K562 (cell line): ENCODE results near the gene GBX1. TPM values are rescaled to one million over a fixed set of nuclear protein-coding genes. Genes with fewer than 3 reads are reported as not detected.
A peak's percentile ranks its signal among the peaks of the same experiment; 100 is the strongest.

Source experiments
- ATAC-seq: fragments of 200-7000 bp; cut with Tn5 transposase; 3 replicates; pipeline ENCODE4 v1.9.1; 2020; ENCODE audit warnings: moderate library complexity
- BruUV-seq: library from RNA; stranded (reverse); fragments of 400-500 nt; replicated peaks from 2 replicates; lab custom pipeline; 2021; lab: Mats Ljungman, UMichigan
- CTCF ChIA-PET: fragments of 300-600 bp; formaldehyde crosslinking; extraction: SDS; loops from one replicate; lab custom pipeline; 2021; ENCODE audit warnings: low intra/inter-chr PET ratio; lab: Yijun Ruan, JAX
- POLR2A ChIA-PET: fragments of 300-600, 350-650 bp; sonication (Branson Sonifier 250); formaldehyde crosslinking; extraction: SDS; loops from one replicate; lab custom pipeline; 2021; ENCODE audit warnings: antibody characterized with exemption, inconsistent platforms; lab: Yijun Ruan, JAX
- DNase-seq, 4 experiments: peaks; one replicate each; pipeline versions ENCODE4 v3.0.0 to v3.0.0-alpha.2; 2011 to 2018; ENCODE audit warnings: low spot score in 3 of 4, mixed read lengths in 3 of 4; ENCODE audit errors: extremely low read depth in 1 of 4
- FAIRE-seq: peaks from 2 replicates; lab custom pipeline; 2011; peaks lifted over from hg19 to GRCh38; lab: Jason Lieb, UNC
- H2AFZ ChIP-seq: 2 replicates; pipeline ENCODE4 v1.6.0; 2011; ENCODE audit warnings: low read depth, low read length, control low read depth, inconsistent platforms
- H3K27ac ChIP-seq: fragments of 200-600 bp; 3 replicates; pipeline ENCODE4 v1.8.0; 2011; ENCODE audit warnings: low read depth, mild to moderate bottlenecking, control low read depth, inconsistent platforms, low read length, moderate library complexity, mixed read lengths; ENCODE audit errors: extremely low read depth
- H3K27me3 ChIP-seq, 2 experiments: fragments of 300-600 bp in 1 of 2; 2 replicates in 1 of 2; 3 replicates in 1 of 2; pipeline versions ENCODE4 v1.6.0 to v1.8.0; 2011; ENCODE audit warnings: inconsistent platforms in 2 of 2, low read length in 2 of 2, mild to moderate bottlenecking in 1 of 2, mixed read lengths in 1 of 2, moderate library complexity in 1 of 2; ENCODE audit not compliant: control insufficient read depth in 2 of 2, insufficient read depth in 2 of 2
- H3K36me3 ChIP-seq: fragments of 300-600 bp; 3 replicates; pipeline ENCODE4 v1.8.0; 2011; ENCODE audit warnings: mild to moderate bottlenecking, low read length, inconsistent platforms; ENCODE audit not compliant: control insufficient read depth, insufficient read depth
- H3K4me1 ChIP-seq, 2 experiments: fragments of 200-600 bp in 1 of 2; replicated peaks in 1 of 2; 2 replicates in 1 of 2; 3 replicates in 1 of 2; pipeline versions ENCODE4 v1.5.1 to v1.8.0; 2011; ENCODE audit warnings: inconsistent platforms in 2 of 2, low read length in 2 of 2, mild to moderate bottlenecking in 1 of 2, mixed read lengths in 1 of 2, moderate library complexity in 1 of 2; ENCODE audit not compliant: control insufficient read depth in 2 of 2, insufficient read depth in 2 of 2
- H3K4me2 ChIP-seq: 2 replicates; pipeline ENCODE4 v1.6.1; 2011; ENCODE audit warnings: low read length, control low read depth, inconsistent platforms, mixed read lengths; ENCODE audit not compliant: insufficient read depth
- H3K4me3 ChIP-seq: fragments of 200-600 bp; sonication (generic), shearing (Covaris generic); 2 replicates; pipeline ENCODE4 v1.5.1; 2016; ENCODE audit warnings: control low read depth, inconsistent platforms
- H3K79me2 ChIP-seq: fragments of 200-600 bp; 3 replicates; pipeline ENCODE4 v1.8.0; 2011; ENCODE audit warnings: low read length, inconsistent platforms; ENCODE audit not compliant: control insufficient read depth, insufficient read depth
- H3K9ac ChIP-seq, 2 experiments: 2 replicates each; pipeline versions ENCODE4 v1.6.0 to v1.6.1; 2011; ENCODE audit warnings: low read depth in 2 of 2, low read length in 2 of 2, control low read depth in 1 of 2, inconsistent platforms in 1 of 2, mild to moderate bottlenecking in 1 of 2, mixed read lengths in 1 of 2; ENCODE audit not compliant: insufficient read depth in 1 of 2
- H3K9me1 ChIP-seq: one replicate; pipeline ENCODE4 v1.6.0; 2011; ENCODE audit warnings: inconsistent platforms, mild to moderate bottlenecking, low read length, moderate library complexity; ENCODE audit not compliant: control insufficient read depth, insufficient read depth
- H3K9me3 ChIP-seq: replicated peaks from 2 replicates; pipeline ENCODE4 v1.5.1; 2011; ENCODE audit warnings: low read depth, low read length, inconsistent platforms; ENCODE audit not compliant: control insufficient read depth, insufficient read depth
- H4K20me1 ChIP-seq: replicated peaks from 2 replicates; pipeline ENCODE4 v1.6.1; 2011; ENCODE audit warnings: low read length, inconsistent platforms, mixed read lengths; ENCODE audit not compliant: control insufficient read depth, insufficient read depth
- BACH1 ChIP-seq: fragments of 200-800 bp; sonication (Bioruptor generic); IDR thresholded peaks from 2 replicates; pipeline ENCODE4 v1.6.1; 2016; ENCODE audit warnings: missing genetic modification characterization, missing compliant biosample characterization
- CC2D1A ChIP-seq: fragments of 450-650 bp; IDR thresholded peaks from 2 replicates; pipeline ENCODE4 v1.6.1; 2017; ENCODE audit warnings: mild to moderate bottlenecking
- COPS2 ChIP-seq: fragments of 450-650 bp; conservative IDR thresholded peaks from 2 replicates; pipeline ENCODE4 v1.6.1; 2016; ENCODE audit warnings: mild to moderate bottlenecking, moderate library complexity
- ETV6 ChIP-seq, 3 experiments: fragments of 150-350 bp in 1 of 3; sonication (generic) in 1 of 3; formaldehyde crosslinking in 1 of 3; IDR thresholded peaks; 2 replicates each; pipeline versions ENCODE4 v1.6.1 to v1.8.0; 2014 to 2022; ENCODE audit warnings: borderline replicate concordance in 2 of 3, low read depth in 2 of 3, antibody characterized with exemption in 1 of 3, low read length in 1 of 3, mild to moderate bottlenecking in 1 of 3, missing genetic modification reagents in 1 of 3
- HDGF ChIP-seq: fragments of 450-650 bp; IDR thresholded peaks from 2 replicates; pipeline ENCODE4 v1.6.1; 2016
- KAT8 ChIP-seq: fragments of 450-650 bp; IDR thresholded peaks from 2 replicates; pipeline ENCODE4 v1.6.1; 2016; ENCODE audit warnings: low read depth, mild to moderate bottlenecking
- KLF1 ChIP-seq: fragments of 450-650 bp; IDR thresholded peaks from 2 replicates; pipeline ENCODE4 v1.6.1; 2016; ENCODE audit warnings: missing genetic modification characterization, missing compliant biosample characterization
- KLF13 ChIP-seq: fragments of 450-650 bp; IDR thresholded peaks from 2 replicates; pipeline ENCODE4 v1.6.1; 2016; ENCODE audit warnings: missing genetic modification characterization, low read depth, mild to moderate bottlenecking, missing compliant biosample characterization, moderate library complexity, borderline replicate concordance
- KLF16 ChIP-seq: IDR thresholded peaks from 2 replicates; pipeline ENCODE4 v1.6.1; 2016; ENCODE audit warnings: antibody characterized with exemption
- NFIX ChIP-seq: fragments of 250-450 bp; sonication (Bioruptor Pico); IDR thresholded peaks from 2 replicates; pipeline ENCODE4 v1.4.0; 2020; ENCODE audit warnings: low read depth, mild to moderate bottlenecking, moderate library complexity
- NONO ChIP-seq, 2 experiments: fragments of 200-400 bp in 1 of 2; fragments of 450-650 bp in 1 of 2; formaldehyde crosslinking in 1 of 2; IDR thresholded peaks; 2 replicates each; pipeline ENCODE4 v1.6.1; 2017; ENCODE audit warnings: low read depth in 2 of 2, mild to moderate bottlenecking in 2 of 2, moderate library complexity in 2 of 2, low read length in 1 of 2
- RBM15 ChIP-seq: fragments of 200-400 bp; formaldehyde crosslinking; IDR thresholded peaks from 2 replicates; pipeline ENCODE4 v1.6.1; 2018; ENCODE audit warnings: mild to moderate bottlenecking, low read length, moderate library complexity; ENCODE audit not compliant: insufficient read depth
- TBL1XR1 ChIP-seq, 2 experiments: IDR thresholded peaks; 2 replicates each; pipeline ENCODE4 v1.6.1; 2012; ENCODE audit warnings: improper control_type of control experiment in 2 of 2, low read length in 2 of 2, mild to moderate bottlenecking in 1 of 2
- WGBS: fragments of 100-300 bp; shearing (Covaris generic); methylation state at CpG from one replicate; pipeline ENCODE4 v1.1.6; 2016; ENCODE audit warnings: low coverage, mixed read lengths; ENCODE audit not compliant: insufficient coverage; ENCODE audit errors: missing lambda C conversion rate; 5-methylcytosine and 5-hydroxymethylcytosine counted together
- in situ Hi-C: fragments of 300-500 bp; cut with MboI; formaldehyde crosslinking; loops from 4 replicates; pipeline ENCODE4 v1.15.0; 2018; ENCODE audit warnings: inconsistent platforms, mixed read lengths
- intact Hi-C: fragments of 100-400 bp; cut with micrococcal nuclease; formaldehyde crosslinking; loops from 2 replicates; pipeline ENCODE4 v1.14.2; 2022
- polyA plus RNA-seq, 8 experiments: library from polyadenylated mRNA; depleted of rRNA in 4 of 8; stranded (reverse) in 5 of 8; unstranded in 3 of 8; fragments of >200 nt; fragmentation: Nextera tagmentation in 2 of 8; fragmentation: Illumina TruSeq in 1 of 8; extraction: Ambion mirVana in 2 of 8; extraction: Trizol in 1 of 8; gene quantifications; 2 replicates each; pipeline versions ENCODE4 v1.2.1 to v1.2.3, GENCODE V29; 2011 to 2014; ENCODE audit warnings: inconsistent platforms in 1 of 8, missing spikeins in 1 of 8
- total RNA-seq, 7 experiments: library from RNA; depleted of rRNA in 6 of 7; stranded (reverse); fragments of >200 nt in 6 of 7; fragmentation: Illumina TruSeq in 2 of 7; extraction: Trizol in 2 of 7; gene quantifications; 2 replicates each; pipeline versions ENCODE4 v1.2.1 to v1.2.3, GENCODE V29; 2011 to 2021; ENCODE audit warnings: low replicate concordance in 1 of 7
- TF ChIP-seq, protein P1 (sequence below): IDR thresholded peaks from 2 replicates; pipeline ENCODE4 v1.6.1; 2011; ENCODE audit warnings: borderline replicate concordance, low read depth, mild to moderate bottlenecking, moderate library complexity, low read length; ENCODE audit not compliant: insufficient read depth, poor library complexity, severe bottlenecking
- TF ChIP-seq, protein P2 (sequence below): fragments of 450-650 bp; conservative IDR thresholded peaks from 2 replicates; pipeline ENCODE4 v1.6.1; 2016; ENCODE audit warnings: missing genetic modification characterization, low read depth, mild to moderate bottlenecking, control low read depth, missing compliant biosample characterization

GBX1 gene
- total and polyA plus RNA-seq, 9 of the 15 experiments (the other 6 are each of a cell fraction or from before 2014, with no cell fraction given), result not detected

DNA sequence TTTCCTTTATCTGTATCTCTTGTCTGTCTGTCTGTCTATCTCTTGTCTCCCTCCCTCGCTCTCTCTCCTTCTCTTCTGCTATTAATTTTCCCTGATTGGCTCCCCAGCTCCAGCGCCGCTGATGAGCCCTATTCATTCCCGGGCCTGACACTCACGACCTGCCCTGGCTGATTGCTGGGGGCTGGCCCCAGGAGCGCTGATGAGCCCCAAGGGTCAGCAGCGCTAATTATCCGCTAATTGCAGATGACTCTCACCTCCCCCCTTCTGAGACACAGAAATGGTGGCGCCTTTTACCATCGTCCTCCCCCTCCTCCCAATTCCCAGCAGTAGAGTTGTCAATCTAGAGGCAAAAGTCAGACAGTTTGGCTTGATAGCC lies 1.3 kb upstream of the GBX1 start (continued):
- TF ChIP-seq ETV6 (IDR thresholded peaks at IDR 0.05; ENCODE audit: borderline replicate concordance in 1 of 2, low read depth in 2 of 2, low read length in 1 of 2) (no peak), ETV6 (CRISPR knock-in tag; IDR thresholded peaks at IDR 0.05; ENCODE audit: borderline replicate concordance) (no peak), KLF1 (tag) (no peak)
- TF ChIP-seq, all 486 proteins: peak for 6

DNA sequence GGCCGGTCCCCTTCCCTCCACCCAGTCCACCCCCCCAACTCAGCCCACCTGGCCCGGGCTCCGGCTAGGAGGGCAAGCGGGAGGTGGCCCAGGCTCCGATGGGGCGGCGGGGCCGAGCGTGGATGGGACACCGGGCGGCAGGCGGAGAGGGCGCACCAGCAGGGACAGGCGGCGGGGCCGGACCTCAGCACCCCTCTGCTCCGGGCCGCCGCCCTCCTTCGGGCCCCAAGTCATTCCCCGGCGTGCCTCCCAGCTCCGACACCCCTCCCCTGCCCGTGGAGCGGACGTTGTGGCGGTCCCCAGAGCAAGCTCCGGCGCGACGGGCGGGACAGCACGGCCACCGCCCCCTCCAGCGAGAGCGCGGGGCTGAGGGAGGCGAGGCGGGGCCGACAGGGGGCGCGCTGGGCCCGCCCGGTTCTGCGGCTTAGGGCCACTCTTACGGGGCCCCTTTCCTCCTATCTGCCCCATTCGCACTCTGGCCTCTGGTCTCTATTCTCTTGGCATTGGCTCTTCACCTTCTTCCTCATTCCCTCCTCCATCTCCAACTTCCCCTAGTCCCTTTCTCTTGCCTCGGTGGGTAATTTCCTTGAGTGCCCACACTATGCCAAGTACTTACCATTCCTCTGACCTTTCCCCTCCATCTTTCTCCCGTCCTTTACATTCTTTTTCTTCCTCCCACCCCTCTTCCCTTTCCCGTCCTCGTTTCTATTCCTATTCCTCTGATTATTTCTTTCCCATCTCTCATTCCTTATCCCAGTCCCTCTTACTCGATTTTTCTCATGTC lies 701 bp upstream of the GBX1 start:
- FAIRE-seq (no peak), ATAC-seq (peak; percentile 96)
- in situ Hi-C loops, result no loop called here
- TF ChIP-seq NONO (IDR thresholded peaks at IDR 0.05; ENCODE audit: low read depth in 2 of 2, low read length in 1 of 2) (0 out of 4 replicates have a peak, but pooled peaks of 1 of the 2 experiments have one; percentile 55), KAT8 (no peak), TBL1XR1 (IDR thresholded peaks at IDR 0.05; ENCODE audit: low read length in 2 of 2) (no peak), HDGF (peak; percentile 85; the same call in 1 of the 2 replicates), RBM15 (no peak), KLF13 (tag) (peak; percentile 91), NFIX (CRISPR knock-in tag) (no peak), BACH1 (tag) (no peak), COPS2 (no peak), KLF16 (0 out of 2 replicates have a peak, but pooled peaks have one; percentile 47), CC2D1A (peak; percentile 74)
- TF ChIP-seq, protein P1, sequence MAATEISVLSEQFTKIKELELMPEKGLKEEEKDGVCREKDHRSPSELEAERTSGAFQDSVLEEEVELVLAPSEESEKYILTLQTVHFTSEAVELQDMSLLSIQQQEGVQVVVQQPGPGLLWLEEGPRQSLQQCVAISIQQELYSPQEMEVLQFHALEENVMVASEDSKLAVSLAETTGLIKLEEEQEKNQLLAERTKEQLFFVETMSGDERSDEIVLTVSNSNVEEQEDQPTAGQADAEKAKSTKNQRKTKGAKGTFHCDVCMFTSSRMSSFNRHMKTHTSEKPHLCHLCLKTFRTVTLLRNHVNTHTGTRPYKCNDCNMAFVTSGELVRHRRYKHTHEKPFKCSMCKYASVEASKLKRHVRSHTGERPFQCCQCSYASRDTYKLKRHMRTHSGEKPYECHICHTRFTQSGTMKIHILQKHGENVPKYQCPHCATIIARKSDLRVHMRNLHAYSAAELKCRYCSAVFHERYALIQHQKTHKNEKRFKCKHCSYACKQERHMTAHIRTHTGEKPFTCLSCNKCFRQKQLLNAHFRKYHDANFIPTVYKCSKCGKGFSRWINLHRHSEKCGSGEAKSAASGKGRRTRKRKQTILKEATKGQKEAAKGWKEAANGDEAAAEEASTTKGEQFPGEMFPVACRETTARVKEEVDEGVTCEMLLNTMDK, result peak; percentile 99
- TF ChIP-seq, protein P2, sequence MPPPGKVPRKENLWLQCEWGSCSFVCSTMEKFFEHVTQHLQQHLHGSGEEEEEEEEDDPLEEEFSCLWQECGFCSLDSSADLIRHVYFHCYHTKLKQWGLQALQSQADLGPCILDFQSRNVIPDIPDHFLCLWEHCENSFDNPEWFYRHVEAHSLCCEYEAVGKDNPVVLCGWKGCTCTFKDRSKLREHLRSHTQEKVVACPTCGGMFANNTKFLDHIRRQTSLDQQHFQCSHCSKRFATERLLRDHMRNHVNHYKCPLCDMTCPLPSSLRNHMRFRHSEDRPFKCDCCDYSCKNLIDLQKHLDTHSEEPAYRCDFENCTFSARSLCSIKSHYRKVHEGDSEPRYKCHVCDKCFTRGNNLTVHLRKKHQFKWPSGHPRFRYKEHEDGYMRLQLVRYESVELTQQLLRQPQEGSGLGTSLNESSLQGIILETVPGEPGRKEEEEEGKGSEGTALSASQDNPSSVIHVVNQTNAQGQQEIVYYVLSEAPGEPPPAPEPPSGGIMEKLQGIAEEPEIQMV (tag), result 0 out of 2 replicates have a peak, but pooled peaks have one; percentile 24

More for the DNA sequence above, 701 bp upstream of the GBX1 start:
- no peaks in the 10 kb centered on the region; the same call in 1 of the 2 replicates for H3K9me3 ChIP-seq
- CTCF ChIA-PET, result interaction anchor here (0.6 to 3.9 kb wide), 7 partner anchors 44 to 764 kb away, joined by 3 to 23 read pairs (median 3); no protein-coding TSS in a partner anchor
- no TSS peak for BruUV-seq
- intact Hi-C loops, result loop anchor here (5.0 to 10.0 kb wide), 2 partner anchors 181 to 283 kb away; no protein-coding TSS in a partner anchor
- peak; percentile 81 to 95 (median 93) for DNase-seq
- no peaks in the 10 kb centered on the region for H3K79me2 ChIP-seq
- peaks cover 44 to 47% of the 10 kb centered on the region in 2 experiments for H3K27me3 ChIP-seq
- no peaks in the 10 kb centered on the region for H3K9me1 ChIP-seq
- H2AFZ ChIP-seq, result peak overlapping the region; percentile 74
- H3K36me3 ChIP-seq, result no peaks in the 10 kb centered on the region
- 1% methylated on average over 51 of the region's 52 CpGs for WGBS
- peaks cover 0 to 25% of the 10 kb centered on the region in 2 experiments; a peak in 4 of 5 replicates for H3K4me1 ChIP-seq
- H4K20me1 ChIP-seq, result no peaks in the 10 kb centered on the region
- POLR2A ChIA-PET, result interaction anchor here (0.6 to 1.3 kb wide), 3 partner anchors 13 to 280 kb away, joined by 3 to 6 read pairs (median 3); no protein-coding TSS in a partner anchor
- peak overlapping the region; percentile 64 for H3K4me2 ChIP-seq
- peak overlapping the region in 1 of 2 experiments; percentile 74; a peak in 2 of 4 replicates for H3K9ac ChIP-seq
- H3K4me3 ChIP-seq, result peak overlapping the region; percentile 33
- no peak overlapping the region for H3K27ac ChIP-seq
